Left renal pelvis (tissue), 4 donors: ENCODE results near the gene LAMTOR3. TPM values are rescaled to one million over a fixed set of nuclear protein-coding genes. Genes with fewer than 3 reads are reported as not detected.
A peak's percentile ranks its signal among the peaks of the same experiment; 100 is the strongest.

Experiments
- DNase-seq, 4 donors: peaks; one replicate each; pipeline ENCODE4 v3.0.0-alpha.2; 2013; ENCODE audit warnings: low read depth in 4 of 4, low spot score in 3 of 4
- polyA plus RNA-seq, 4 donors: library from polyadenylated mRNA; unstranded; fragments of 120-200 nt; gene quantifications; one replicate each; pipeline ENCODE4 v1.2.1, GENCODE V29; 2013; ENCODE audit not compliant: insufficient read length in 4 of 4

Gene LAMTOR3, protein sequence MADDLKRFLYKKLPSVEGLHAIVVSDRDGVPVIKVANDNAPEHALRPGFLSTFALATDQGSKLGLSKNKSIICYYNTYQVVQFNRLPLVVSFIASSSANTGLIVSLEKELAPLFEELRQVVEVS
- 100 to 1,000 TPM in 2 of 4 donors, 10 to 100 TPM in 2; 77.8 to 128 (median 94.9) TPM for polyA plus RNA-seq

DNA sequence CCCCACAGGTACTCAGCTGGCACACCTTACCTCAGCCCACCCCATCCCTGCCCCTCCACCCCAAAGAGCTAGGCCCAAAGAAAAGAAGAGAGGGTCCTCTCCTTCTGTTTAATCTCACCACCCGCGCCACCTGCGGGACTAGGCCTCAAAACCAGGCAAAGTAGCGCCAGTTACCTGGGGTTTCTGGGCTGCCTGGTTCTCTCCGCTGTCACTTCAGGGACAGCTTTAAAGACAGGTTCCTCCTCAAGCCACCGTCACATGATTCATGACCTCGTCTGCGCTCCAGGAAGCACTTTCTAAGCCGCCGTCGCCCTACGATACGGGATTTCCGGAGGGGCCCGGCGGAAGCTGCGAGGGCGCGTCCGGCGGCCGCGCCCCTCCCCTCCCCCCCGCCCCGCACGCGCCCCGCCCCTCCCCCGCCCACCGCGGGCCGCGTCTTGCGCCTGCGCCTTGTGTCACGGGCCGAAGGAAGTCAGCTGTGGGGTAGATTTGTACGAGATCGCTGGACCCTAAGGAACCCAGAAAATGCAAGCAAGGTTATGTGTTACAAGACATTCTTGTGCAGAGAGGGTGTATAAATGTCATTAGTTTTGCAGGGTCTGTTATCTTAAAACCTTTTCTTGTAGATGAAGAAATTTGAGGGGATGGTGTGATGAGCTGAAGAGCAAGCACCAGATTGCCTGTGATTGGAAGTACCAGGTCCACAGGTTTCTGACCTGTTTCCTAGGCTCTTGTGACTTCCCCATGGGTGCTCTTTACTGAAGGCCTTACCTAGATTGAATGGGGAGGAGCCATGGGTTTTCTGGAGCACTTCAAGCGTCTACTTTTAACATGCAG lies at the start of gene LAMTOR3:
TSS of gene LAMTOR3 (minus strand) at position 267 of the 837 bp plus-strand sequence. CDS start 464 bp downstream, outside the sequence.
- DNase-seq, result peak; percentile 77 to 86 (median 82)

- DNase-seq, result no peak
Observed at GRCh38 chr4:99938243-99938753, 44.1 kb upstream of the LAMTOR3 start.

DNA sequence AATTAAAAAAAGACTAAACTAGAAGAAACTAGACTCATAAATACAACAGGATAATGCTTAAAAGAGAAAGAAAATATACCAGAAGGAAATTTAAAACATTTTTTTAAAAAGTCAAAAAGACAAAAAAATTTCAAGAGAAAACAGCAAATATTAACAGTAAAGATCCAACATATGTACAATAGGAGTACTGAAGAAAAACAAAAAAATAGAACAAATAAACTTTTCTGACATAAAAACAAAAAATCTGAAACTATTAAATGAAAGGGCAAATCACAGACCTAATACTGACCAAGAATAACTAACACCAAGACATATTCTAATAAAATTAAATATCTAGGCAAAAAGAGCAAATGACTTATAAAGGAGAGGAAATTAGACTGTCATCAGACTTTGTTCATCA lies 40.7 kb upstream of the LAMTOR3 start:
- no peak for DNase-seq

- no peak for DNase-seq
Observed at GRCh38 chr4:99927566-99927965, 33.3 kb upstream of the LAMTOR3 start.

- no peak for DNase-seq
Observed at GRCh38 chr4:99921174-99921573, 26.9 kb upstream of the LAMTOR3 start.

- no peak for DNase-seq
Observed at GRCh38 chr4:99918656-99919055, 24.4 kb upstream of the LAMTOR3 start.

DNA sequence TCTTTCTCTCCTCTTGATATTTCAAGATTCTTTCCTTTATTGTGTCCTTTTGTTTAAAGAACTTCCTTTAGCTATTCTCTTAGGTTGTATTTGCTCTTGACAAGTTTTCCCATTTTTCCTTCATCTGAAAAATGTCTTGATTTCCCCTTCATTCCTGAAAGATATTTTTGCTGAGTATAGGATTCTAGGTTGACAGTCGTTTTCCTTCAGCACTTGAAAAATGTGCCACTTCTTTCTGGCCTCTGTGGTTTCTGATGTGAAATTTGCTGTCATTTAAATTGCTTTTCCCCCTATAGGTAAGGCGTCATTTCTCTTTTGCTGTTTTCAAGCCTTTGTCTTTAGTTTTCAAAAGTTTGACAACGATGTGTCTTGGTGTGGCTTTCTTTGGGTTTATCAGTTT lies 23.3 kb upstream of the LAMTOR3 start:
- DNase-seq, result no peak

- no peak for DNase-seq
Observed at GRCh38 chr4:99915449-99915848, 21.2 kb upstream of the LAMTOR3 start.

GRCh38 chr4:99894998-99895397 lies 771 bp upstream of the LAMTOR3 start:
- DNase-seq, result no peak

DNA sequence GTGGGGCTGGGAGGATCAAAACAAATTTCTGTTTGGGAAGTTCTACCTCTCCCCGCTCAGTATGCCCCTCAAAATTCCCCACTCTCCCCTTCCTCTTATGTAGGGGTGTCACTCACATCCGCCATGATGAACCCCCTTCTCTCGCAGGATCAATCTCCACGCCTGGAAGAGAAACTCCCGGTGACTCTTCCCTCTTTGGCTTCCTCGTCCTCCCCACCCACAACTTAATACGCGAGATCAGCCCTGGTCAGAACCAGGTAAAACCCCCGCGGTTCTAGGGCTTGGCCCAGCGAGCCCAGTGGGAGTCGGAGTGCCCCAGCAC lies 427 bp downstream of the LAMTOR3 start:
- peak in 1 of 4 donors; percentile 5 for DNase-seq

GRCh38 chr4:99893029-99893428 lies 1.2 kb downstream of the LAMTOR3 start:
- DNase-seq, result no peak

DNA sequence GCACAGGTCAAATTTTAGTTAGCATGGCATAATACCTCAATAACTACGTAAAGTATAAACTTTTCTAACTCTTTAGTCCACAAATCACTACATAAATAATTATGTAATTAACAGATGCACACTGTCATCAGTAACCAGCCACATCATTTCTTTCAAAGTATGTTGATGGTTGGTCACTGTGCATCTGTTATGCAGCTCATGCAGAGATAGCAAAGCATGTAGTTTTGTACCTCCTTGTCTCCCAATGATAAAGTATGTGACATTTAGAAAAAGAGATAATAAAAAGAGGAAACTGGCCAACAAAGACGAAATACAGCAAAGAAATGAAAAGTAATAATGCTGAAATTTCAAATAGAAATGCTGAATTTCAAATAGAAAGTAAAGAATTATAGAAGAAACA lies 2.9 kb downstream of the LAMTOR3 start:
- DNase-seq, result no peak

GRCh38 chr4:99887837-99888236 lies 6.4 kb downstream of the LAMTOR3 start:
- no peak for DNase-seq

DNA sequence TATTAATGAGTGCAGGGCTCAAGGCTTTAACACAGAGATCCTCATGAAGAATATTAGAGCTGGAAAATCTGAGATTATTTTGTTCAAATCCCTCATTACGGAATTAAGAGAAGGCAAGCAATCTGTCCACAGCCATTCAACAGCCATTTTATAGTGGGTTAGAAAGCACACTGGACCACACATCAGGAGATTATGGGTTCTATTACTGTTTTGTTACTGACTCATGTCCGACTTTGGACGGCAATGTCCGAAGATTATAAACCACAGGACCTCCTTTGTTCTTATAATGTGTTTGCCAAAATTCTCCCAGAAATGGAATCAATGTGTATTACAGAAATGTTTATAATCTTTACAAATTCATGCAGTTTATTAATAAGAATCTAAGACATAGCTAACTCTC lies 8.1 kb downstream of the LAMTOR3 start:
- DNase-seq, result no peak

DNA sequence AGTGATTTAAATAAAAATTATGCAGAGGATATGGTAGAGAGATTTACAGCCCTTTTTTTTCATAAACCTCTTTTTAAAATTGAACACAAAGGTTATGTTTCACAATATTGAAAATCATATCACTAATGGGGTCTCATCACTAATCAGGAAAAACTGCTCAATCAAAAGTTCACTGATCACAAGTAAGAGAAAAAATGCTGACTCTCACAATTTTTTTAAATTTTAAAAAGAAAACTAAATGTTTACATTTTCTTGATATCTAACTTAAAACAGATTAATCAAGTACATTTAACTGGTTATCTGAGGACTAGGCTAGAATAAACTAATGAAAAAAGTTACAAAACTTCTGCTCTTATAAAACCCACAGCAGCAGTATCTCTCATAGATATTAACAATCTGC lies 8.5 kb downstream of the LAMTOR3 start:
- DNase-seq, result no peak

GRCh38 chr4:99885063-99885664 lies 9.1 kb downstream of the LAMTOR3 start:
- DNase-seq, result no peak

- DNase-seq, result no peak
Observed at GRCh38 chr4:99879458-99879857, 14.8 kb downstream of the LAMTOR3 start.

GRCh38 chr4:99878604-99879003 lies 15.6 kb downstream of the LAMTOR3 start:
- DNase-seq, result no peak

GRCh38 chr4:99876946-99877345 lies 17.3 kb downstream of the LAMTOR3 start:
- DNase-seq, result no peak

- DNase-seq, result no peak
Observed at GRCh38 chr4:99875071-99875470, 19.2 kb downstream of the LAMTOR3 start.

DNA sequence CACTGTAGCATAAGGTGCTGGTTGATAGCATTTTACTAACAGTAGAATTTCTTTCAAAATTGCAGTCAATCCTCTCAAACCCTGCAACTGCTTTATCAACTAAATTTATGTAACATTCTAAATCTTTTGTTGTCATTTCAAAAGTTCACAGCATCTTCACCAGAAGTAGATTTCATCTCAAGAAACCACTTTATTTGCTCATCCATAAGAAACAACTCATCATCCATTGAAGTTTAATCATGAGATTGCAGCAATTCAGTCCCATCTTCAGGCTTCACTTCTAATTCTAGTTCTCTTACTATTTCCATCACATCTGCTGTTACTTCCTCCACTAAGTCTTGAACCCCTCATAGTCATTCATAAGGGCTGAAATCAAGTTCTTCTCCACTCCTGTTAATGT lies 21.7 kb downstream of the LAMTOR3 start:
- DNase-seq, result no peak

GRCh38 chr4:99868126-99868596 lies 26.1 kb downstream of the LAMTOR3 start:
- DNase-seq, result no peak
